Right lobe of liver (tissue), 4 donors: ENCODE data around the gene MOB3B.

Experiments
- POLR2A ChIP-seq: fragments of 450-650 bp; IDR thresholded peaks from one replicate; pipeline ENCODE4 v1.6.1; 2017; ENCODE audit warnings: antibody characterized with exemption, mild to moderate bottlenecking
- TF ChIP-seq, protein P1 (sequence below), 4 donors: fragments of 200-600 bp in 3 of 4; fragments of 450-650 bp in 1 of 4; IDR thresholded peaks; one replicate each; pipeline versions ENCODE4 v1.5.1 to v1.8.0; 2016 to 2022; ENCODE audit warnings: antibody characterized with exemption in 4 of 4, mild to moderate bottlenecking in 2 of 4
- donor health status: DM: no; HTN: no; CAD: no.
- donor health status: DM: no; HTN: no; CAD: no.
- donor health status: DM: no; HTN: yes; CAD: no.

DNA sequence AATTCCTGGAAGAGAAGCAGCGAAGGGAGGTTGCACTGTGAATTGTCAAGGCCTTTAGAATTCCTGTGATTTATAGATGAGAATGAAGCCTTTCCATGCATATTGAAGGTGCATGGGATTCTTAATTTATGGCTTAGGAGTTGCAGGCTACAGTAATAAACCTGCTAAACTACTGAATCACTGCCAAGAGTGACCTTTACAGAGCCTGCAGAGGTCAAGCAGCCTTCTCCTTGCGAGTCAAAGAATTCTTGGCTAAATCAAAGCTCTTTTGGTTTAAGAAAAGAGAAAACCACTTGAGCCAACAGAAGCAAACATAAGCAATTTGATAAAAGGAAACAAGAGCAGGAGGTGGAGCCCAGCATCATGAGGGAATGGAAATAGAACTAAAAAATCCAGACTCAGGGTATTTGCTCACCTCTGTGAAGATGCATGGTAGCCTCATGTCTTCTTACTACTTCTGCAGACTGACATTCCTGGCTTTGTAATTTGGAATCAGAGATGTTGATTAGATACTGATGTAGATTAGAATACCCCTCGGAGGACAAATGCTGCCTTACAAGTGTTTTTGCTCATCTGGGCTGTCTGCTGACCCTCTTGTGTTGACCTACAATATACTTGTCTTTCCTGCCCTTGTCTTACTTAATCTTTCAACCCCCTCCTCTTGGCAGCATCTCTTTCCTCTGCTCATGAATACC lies 95.8 kb downstream of the MOB3B start:
- TF ChIP-seq, protein P1, sequence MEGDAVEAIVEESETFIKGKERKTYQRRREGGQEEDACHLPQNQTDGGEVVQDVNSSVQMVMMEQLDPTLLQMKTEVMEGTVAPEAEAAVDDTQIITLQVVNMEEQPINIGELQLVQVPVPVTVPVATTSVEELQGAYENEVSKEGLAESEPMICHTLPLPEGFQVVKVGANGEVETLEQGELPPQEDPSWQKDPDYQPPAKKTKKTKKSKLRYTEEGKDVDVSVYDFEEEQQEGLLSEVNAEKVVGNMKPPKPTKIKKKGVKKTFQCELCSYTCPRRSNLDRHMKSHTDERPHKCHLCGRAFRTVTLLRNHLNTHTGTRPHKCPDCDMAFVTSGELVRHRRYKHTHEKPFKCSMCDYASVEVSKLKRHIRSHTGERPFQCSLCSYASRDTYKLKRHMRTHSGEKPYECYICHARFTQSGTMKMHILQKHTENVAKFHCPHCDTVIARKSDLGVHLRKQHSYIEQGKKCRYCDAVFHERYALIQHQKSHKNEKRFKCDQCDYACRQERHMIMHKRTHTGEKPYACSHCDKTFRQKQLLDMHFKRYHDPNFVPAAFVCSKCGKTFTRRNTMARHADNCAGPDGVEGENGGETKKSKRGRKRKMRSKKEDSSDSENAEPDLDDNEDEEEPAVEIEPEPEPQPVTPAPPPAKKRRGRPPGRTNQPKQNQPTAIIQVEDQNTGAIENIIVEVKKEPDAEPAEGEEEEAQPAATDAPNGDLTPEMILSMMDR (IDR thresholded peaks at IDR 0.05) = no peak
- no peak for TF ChIP-seq POLR2A
